NT2/D1 (cell line): ENCODE measurements around the gene EPC1.

Source experiments
- DNase-seq: peaks from one replicate; pipeline ENCODE4 v3.0.0-alpha.2; 2011; ENCODE audit warnings: low read depth, low spot score
- H3K27me3 ChIP-seq: 2 replicates; pipeline ENCODE4 v1.6.0; 2011; ENCODE audit warnings: mild to moderate bottlenecking; ENCODE audit not compliant: insufficient read length, insufficient read depth
- H3K36me3 ChIP-seq: 2 replicates; pipeline ENCODE4 v1.6.1; 2011; ENCODE audit warnings: mild to moderate bottlenecking, low read length, mixed read lengths; ENCODE audit not compliant: insufficient read depth, insufficient read length
- H3K4me1 ChIP-seq: 2 replicates; pipeline ENCODE4 v1.5.1; 2011; ENCODE audit not compliant: insufficient read depth, insufficient read length
- H3K4me3 ChIP-seq: 2 replicates; pipeline ENCODE4 v1.5.1; 2011; ENCODE audit warnings: low read depth; ENCODE audit not compliant: insufficient read length
- H3K9ac ChIP-seq: 2 replicates; pipeline ENCODE4 v1.6.0; 2011; ENCODE audit warnings: low read depth; ENCODE audit not compliant: insufficient read length
- H3K9me3 ChIP-seq: 2 replicates; pipeline ENCODE4 v1.5.1; 2011; ENCODE audit warnings: mild to moderate bottlenecking, low read length; ENCODE audit not compliant: insufficient read depth
- SUZ12 ChIP-seq: IDR thresholded peaks from 2 replicates; pipeline ENCODE4 v1.6.1; 2011; ENCODE audit not compliant: insufficient read length, insufficient read depth; ENCODE audit errors: extremely low read depth
- YY1 ChIP-seq: IDR thresholded peaks from 2 replicates; pipeline ENCODE4 v1.6.1; 2011; ENCODE audit not compliant: insufficient read length, insufficient read depth
- ZNF274 ChIP-seq: IDR thresholded peaks from 2 replicates; pipeline ENCODE4 v1.6.1; 2011; ENCODE audit warnings: mild to moderate bottlenecking, low read depth, low read length

The EPC1 gene

GRCh38 chr10:32376097-32376496 lies 29.1 kb upstream of the EPC1 start:
- TF ChIP-seq ZNF274 (no peak), SUZ12 (no peak), YY1 (no peak)
- H3K36me3 ChIP-seq = no peaks in the 10 kb centered on the region
- H3K4me1 ChIP-seq = no peaks in the 10 kb centered on the region
- no peaks in the 10 kb centered on the region for H3K9me3 ChIP-seq
- no peak overlapping the region for H3K9ac ChIP-seq
- no peak for DNase-seq
- H3K27me3 ChIP-seq = no peaks in the 10 kb centered on the region
- H3K4me3 ChIP-seq = no peak overlapping the region

- Histone ChIP-seq H3K9ac (no peak overlapping the region), H3K4me3 (no peak overlapping the region)
- no peak for DNase-seq
These were observed 28.7 kb upstream of the EPC1 start for GRCh38 chr10:32375631-32376030.

GRCh38 chr10:32374605-32375004 lies 27.6 kb upstream of the EPC1 start:
- Histone ChIP-seq H3K9ac (no peak overlapping the region), H3K4me3 (no peak overlapping the region), H3K9me3 (no peaks in the 10 kb centered on the region), H3K4me1 (no peaks in the 10 kb centered on the region), H3K36me3 (no peaks in the 10 kb centered on the region), H3K27me3 (no peaks in the 10 kb centered on the region)
- TF ChIP-seq YY1 (no peak), ZNF274 (no peak), SUZ12 (no peak)
- DNase-seq = no peak

More at GRCh38 chr10:32375631-32376030, 28.7 kb upstream of the EPC1 start:
- Histone ChIP-seq H3K9me3 (no peaks in the 10 kb centered on the region), H3K27me3 (no peaks in the 10 kb centered on the region), H3K4me1 (no peaks in the 10 kb centered on the region), H3K36me3 (no peaks in the 10 kb centered on the region)
- TF ChIP-seq SUZ12 (no peak), YY1 (no peak), ZNF274 (no peak)

GRCh38 chr10:32373496-32373895 lies 26.5 kb upstream of the EPC1 start:
- H3K4me1 ChIP-seq = no peaks in the 10 kb centered on the region
- no peak overlapping the region for H3K4me3 ChIP-seq
- TF ChIP-seq ZNF274 = no peak
- no peak for TF ChIP-seq SUZ12
- no peak for TF ChIP-seq YY1
- H3K9me3 ChIP-seq = no peaks in the 10 kb centered on the region
- no peaks in the 10 kb centered on the region for H3K36me3 ChIP-seq
- no peak for DNase-seq
- H3K9ac ChIP-seq = no peak overlapping the region
- H3K27me3 ChIP-seq = no peaks in the 10 kb centered on the region

GRCh38 chr10:32373031-32373430 lies 26.1 kb upstream of the EPC1 start:
- no peak overlapping the region for H3K4me3 ChIP-seq
- no peaks in the 10 kb centered on the region for H3K9me3 ChIP-seq
- no peaks in the 10 kb centered on the region for H3K36me3 ChIP-seq
- no peaks in the 10 kb centered on the region for H3K4me1 ChIP-seq
- no peak for DNase-seq
- no peak for TF ChIP-seq SUZ12
- TF ChIP-seq ZNF274 = no peak
- no peak for TF ChIP-seq YY1
- H3K9ac ChIP-seq = no peak overlapping the region
- H3K27me3 ChIP-seq = no peaks in the 10 kb centered on the region

GRCh38 chr10:32372000-32372875 lies 25.3 kb upstream of the EPC1 start:
- no peak overlapping the region for H3K4me3 ChIP-seq
- H3K4me1 ChIP-seq = no peaks in the 10 kb centered on the region
- TF ChIP-seq ZNF274 (no peak), SUZ12 (no peak), YY1 (no peak)
- DNase-seq = no peak
- no peaks in the 10 kb centered on the region for H3K36me3 ChIP-seq
- H3K9ac ChIP-seq = no peak overlapping the region
- no peaks in the 10 kb centered on the region for H3K27me3 ChIP-seq
- no peaks in the 10 kb centered on the region for H3K9me3 ChIP-seq

- no peak overlapping the region for H3K4me3 ChIP-seq
- no peak for DNase-seq
- H3K9me3 ChIP-seq = no peaks in the 10 kb centered on the region
- H3K9ac ChIP-seq = no peak overlapping the region
- TF ChIP-seq ZNF274 (no peak), SUZ12 (no peak), YY1 (no peak)
- H3K36me3 ChIP-seq = no peaks in the 10 kb centered on the region
- no peaks in the 10 kb centered on the region for H3K27me3 ChIP-seq
- H3K4me1 ChIP-seq = no peaks in the 10 kb centered on the region
These were observed 24.1 kb upstream of the EPC1 start for GRCh38 chr10:32371101-32371500.
